ENCODE results near the gene LARP4B. TPM values are rescaled to one million over a fixed set of nuclear protein-coding genes. Genes with fewer than 3 reads are reported as not detected.

The LARP4B gene
- total and polyA plus RNA-seq, 2 experiments from 2014 or later: 18.3 to 52.3 TPM

DNA sequence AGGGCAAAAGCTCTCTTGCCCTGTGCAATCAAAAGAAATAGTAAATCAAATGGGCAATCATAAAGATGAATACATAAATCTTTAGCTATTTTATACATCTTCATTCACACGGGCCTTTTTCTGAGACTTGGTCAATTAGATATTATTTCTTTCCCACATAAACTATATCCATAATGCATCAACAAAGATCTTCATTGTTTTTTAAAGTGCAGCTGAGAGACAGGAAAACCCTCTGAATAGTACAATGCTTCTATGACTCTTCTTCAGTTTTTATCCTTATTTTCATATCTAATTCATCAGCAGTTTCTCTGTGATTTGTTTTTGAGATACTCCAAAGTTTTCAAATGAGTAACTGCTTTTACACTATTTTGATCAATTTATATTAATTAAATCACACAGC lies 25.5 kb downstream of the LARP4B start (continued):
- TF ChIP-seq, protein P1, sequence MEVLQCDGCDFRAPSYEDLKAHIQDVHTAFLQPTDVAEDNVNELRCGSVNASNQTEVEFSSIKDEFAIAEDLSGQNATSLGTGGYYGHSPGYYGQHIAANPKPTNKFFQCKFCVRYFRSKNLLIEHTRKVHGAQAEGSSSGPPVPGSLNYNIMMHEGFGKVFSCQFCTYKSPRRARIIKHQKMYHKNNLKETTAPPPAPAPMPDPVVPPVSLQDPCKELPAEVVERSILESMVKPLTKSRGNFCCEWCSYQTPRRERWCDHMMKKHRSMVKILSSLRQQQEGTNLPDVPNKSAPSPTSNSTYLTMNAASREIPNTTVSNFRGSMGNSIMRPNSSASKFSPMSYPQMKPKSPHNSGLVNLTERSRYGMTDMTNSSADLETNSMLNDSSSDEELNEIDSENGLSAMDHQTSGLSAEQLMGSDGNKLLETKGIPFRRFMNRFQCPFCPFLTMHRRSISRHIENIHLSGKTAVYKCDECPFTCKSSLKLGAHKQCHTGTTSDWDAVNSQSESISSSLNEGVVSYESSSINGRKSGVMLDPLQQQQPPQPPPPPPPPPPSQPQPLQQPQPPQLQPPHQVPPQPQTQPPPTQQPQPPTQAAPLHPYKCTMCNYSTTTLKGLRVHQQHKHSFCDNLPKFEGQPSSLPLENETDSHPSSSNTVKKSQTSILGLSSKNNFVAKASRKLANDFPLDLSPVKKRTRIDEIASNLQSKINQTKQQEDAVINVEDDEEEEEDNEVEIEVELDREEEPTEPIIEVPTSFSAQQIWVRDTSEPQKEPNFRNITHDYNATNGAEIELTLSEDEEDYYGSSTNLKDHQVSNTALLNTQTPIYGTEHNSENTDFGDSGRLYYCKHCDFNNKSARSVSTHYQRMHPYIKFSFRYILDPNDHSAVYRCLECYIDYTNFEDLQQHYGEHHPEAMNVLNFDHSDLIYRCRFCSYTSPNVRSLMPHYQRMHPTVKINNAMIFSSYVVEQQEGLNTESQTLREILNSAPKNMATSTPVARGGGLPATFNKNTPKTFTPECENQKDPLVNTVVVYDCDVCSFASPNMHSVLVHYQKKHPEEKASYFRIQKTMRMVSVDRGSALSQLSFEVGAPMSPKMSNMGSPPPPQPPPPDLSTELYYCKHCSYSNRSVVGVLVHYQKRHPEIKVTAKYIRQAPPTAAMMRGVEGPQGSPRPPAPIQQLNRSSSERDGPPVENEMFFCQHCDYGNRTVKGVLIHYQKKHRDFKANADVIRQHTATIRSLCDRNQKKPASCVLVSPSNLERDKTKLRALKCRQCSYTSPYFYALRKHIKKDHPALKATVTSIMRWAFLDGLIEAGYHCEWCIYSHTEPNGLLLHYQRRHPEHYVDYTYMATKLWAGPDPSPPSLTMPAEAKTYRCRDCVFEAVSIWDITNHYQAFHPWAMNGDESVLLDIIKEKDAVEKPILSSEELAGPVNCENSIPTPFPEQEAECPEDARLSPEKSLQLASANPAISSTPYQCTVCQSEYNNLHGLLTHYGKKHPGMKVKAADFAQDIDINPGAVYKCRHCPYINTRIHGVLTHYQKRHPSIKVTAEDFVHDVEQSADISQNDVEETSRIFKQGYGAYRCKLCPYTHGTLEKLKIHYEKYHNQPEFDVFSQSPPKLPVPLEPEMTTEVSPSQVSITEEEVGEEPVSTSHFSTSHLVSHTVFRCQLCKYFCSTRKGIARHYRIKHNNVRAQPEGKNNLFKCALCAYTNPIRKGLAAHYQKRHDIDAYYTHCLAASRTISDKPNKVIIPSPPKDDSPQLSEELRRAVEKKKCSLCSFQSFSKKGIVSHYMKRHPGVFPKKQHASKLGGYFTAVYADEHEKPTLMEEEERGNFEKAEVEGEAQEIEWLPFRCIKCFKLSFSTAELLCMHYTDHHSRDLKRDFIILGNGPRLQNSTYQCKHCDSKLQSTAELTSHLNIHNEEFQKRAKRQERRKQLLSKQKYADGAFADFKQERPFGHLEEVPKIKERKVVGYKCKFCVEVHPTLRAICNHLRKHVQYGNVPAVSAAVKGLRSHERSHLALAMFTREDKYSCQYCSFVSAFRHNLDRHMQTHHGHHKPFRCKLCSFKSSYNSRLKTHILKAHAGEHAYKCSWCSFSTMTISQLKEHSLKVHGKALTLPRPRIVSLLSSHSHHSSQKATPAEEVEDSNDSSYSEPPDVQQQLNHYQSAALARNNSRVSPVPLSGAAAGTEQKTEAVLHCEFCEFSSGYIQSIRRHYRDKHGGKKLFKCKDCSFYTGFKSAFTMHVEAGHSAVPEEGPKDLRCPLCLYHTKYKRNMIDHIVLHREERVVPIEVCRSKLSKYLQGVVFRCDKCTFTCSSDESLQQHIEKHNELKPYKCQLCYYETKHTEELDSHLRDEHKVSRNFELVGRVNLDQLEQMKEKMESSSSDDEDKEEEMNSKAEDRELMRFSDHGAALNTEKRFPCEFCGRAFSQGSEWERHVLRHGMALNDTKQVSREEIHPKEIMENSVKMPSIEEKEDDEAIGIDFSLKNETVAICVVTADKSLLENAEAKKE (CRISPR knock-in tag; IDR thresholded peaks at IDR 0.05): no peak
- TF ChIP-seq, protein P2, sequence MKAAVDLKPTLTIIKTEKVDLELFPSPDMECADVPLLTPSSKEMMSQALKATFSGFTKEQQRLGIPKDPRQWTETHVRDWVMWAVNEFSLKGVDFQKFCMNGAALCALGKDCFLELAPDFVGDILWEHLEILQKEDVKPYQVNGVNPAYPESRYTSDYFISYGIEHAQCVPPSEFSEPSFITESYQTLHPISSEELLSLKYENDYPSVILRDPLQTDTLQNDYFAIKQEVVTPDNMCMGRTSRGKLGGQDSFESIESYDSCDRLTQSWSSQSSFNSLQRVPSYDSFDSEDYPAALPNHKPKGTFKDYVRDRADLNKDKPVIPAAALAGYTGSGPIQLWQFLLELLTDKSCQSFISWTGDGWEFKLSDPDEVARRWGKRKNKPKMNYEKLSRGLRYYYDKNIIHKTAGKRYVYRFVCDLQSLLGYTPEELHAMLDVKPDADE (IDR thresholded peaks at IDR 0.05): no peak
- no peak for TF ChIP-seq ZNF114 (CRISPR knock-in tag; IDR thresholded peaks at IDR 0.05)
- TF ChIP-seq, protein P3, sequence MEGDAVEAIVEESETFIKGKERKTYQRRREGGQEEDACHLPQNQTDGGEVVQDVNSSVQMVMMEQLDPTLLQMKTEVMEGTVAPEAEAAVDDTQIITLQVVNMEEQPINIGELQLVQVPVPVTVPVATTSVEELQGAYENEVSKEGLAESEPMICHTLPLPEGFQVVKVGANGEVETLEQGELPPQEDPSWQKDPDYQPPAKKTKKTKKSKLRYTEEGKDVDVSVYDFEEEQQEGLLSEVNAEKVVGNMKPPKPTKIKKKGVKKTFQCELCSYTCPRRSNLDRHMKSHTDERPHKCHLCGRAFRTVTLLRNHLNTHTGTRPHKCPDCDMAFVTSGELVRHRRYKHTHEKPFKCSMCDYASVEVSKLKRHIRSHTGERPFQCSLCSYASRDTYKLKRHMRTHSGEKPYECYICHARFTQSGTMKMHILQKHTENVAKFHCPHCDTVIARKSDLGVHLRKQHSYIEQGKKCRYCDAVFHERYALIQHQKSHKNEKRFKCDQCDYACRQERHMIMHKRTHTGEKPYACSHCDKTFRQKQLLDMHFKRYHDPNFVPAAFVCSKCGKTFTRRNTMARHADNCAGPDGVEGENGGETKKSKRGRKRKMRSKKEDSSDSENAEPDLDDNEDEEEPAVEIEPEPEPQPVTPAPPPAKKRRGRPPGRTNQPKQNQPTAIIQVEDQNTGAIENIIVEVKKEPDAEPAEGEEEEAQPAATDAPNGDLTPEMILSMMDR (conservative IDR thresholded peaks at IDR 0.05; ENCODE audit: low read depth in 2 of 2): no peak

DNA sequence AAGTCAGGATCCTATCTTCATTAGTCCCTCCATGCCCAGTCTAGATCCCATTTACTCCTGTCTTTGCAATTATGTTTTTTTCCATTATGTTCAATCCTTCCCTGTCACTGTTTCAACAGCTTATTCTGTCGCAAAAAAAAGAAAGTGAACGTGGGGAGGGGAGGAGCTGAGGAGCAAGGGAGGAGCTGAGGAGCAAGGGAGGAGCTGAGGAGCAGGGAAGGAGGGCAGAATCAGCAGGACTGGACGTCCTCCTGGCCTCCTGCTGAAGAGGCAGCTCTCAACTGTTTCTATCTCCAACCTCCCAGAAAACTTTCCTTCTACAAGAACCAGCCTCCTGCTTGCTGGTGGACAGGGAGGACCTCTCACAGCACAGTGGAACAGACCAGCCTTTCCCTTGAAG lies 26.0 kb downstream of the LARP4B start:
- Histone ChIP-seq H4K20me1 (replicated peaks; ENCODE audit: insufficient read depth) (peaks cover 64% of the 10 kb centered on the region), H2AFZ (no peak overlapping the region), H3K27me3 (ENCODE audit: insufficient read depth) (no peaks in the 10 kb centered on the region), H3K9me2 (ENCODE audit: insufficient read depth) (no peaks in the 10 kb centered on the region), H3K27ac (ENCODE audit: low read depth) (no peak overlapping the region), H3K4me1 (ENCODE audit: insufficient read depth) (no peaks in the 10 kb centered on the region), H3K79me2 (replicated peaks; ENCODE audit: insufficient read depth) (peaks cover 99% of the 10 kb centered on the region), H3F3A (replicated peaks; ENCODE audit: low read depth) (no peaks in the 10 kb centered on the region), H3K36me3 (ENCODE audit: insufficient read depth) (no peaks in the 10 kb centered on the region), H3K4me3 (no peak overlapping the region), H3K4me2 (no peak overlapping the region)
- 0 out of 2 replicates have a peak overlapping the region, but pooled peaks have one; percentile 4 for H3K27ac Mint-ChIP-seq
- H3K36me3 Mint-ChIP-seq (ENCODE audit: low read depth): peaks cover 21% of the 10 kb centered on the region
- no peaks in the 10 kb centered on the region for H3K27me3 Mint-ChIP-seq (ENCODE audit: insufficient read depth, low read depth, poor library complexity)
- H3K4me1 Mint-ChIP-seq: peaks cover 17% of the 10 kb centered on the region; the same call in 2 of the 3 replicates
- no peak overlapping the region for H3K4me3 Mint-ChIP-seq
- ATAC-seq (peak; percentile 32; the same call in 2 of the 3 replicates), DNase-seq (ENCODE audit: low spot score) (no peak)
- H3K9me3 Mint-ChIP-seq: no peaks in the 10 kb centered on the region
- TF ChIP-seq, protein P3 (conservative IDR thresholded peaks at IDR 0.05; ENCODE audit: low read depth in 2 of 2): no peak
